ENCODE measurements around the gene NAP1L1.

Gene NAP1L1

DNA sequence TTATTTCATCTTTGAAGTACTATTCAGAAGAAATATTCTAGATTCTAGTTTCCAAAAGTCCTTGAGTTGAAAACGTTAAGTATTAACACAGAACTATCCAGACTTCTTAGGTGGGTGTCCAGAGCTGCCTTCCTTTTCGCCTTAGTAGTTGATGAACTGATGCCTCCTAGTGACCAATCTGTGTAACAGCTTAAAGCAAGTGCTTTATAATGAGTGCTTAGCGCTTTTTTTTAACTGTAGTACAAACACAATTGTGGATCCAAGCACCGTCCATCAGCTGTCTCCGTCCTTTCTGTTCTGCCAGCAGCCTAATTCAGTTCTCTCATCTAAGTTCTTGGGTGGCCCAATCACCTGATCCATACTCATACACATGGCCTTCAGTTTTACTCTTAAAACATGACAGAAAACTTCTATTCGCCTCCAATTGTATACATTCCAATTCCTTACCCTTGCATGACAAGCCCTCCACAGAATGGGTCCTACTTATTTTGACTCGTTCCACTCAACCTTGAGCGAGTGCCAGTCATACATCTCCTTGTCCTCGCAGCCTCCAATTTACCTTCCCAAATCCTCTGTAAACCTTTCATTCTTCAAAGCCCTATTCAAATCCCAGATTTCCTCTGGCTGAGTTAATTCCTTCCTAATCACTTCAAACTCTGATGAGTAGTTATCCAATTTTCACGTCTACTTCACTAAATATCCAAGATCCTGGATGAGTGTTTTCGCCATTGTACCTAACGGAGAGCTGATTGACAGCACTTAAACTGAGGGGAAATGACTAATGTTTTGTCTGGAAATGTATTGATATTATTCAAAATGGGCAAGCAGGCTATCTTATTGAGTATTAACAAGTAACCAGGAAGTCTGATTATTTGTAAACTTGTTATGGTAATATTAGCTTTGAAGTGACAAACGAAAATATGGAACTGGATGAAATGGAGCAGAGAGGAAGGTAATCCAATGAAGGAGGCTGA lies 47.1 kb downstream of the NAP1L1 start:
- peak; percentile 25 for DNase-seq

DNA sequence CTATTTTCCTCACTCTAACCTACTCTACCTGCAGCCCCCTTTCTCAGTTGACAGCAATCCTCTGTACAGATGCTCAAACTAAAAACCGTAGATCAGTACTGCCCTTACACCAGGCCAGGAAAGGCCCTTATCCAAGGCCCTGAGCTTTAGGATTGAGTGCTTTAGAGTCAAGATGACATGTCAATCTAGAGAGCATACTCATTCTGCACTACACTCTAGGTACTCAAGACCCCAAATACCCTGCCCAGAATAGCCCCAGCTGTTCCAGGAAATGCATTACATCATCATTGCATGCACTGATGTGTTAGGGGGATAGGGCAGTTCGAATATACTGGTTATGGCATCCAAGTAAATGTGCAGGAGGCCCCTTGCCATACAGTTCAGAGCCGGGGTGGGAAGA lies 49.4 kb downstream of the NAP1L1 start:
- DNase-seq, result no peak

DNA sequence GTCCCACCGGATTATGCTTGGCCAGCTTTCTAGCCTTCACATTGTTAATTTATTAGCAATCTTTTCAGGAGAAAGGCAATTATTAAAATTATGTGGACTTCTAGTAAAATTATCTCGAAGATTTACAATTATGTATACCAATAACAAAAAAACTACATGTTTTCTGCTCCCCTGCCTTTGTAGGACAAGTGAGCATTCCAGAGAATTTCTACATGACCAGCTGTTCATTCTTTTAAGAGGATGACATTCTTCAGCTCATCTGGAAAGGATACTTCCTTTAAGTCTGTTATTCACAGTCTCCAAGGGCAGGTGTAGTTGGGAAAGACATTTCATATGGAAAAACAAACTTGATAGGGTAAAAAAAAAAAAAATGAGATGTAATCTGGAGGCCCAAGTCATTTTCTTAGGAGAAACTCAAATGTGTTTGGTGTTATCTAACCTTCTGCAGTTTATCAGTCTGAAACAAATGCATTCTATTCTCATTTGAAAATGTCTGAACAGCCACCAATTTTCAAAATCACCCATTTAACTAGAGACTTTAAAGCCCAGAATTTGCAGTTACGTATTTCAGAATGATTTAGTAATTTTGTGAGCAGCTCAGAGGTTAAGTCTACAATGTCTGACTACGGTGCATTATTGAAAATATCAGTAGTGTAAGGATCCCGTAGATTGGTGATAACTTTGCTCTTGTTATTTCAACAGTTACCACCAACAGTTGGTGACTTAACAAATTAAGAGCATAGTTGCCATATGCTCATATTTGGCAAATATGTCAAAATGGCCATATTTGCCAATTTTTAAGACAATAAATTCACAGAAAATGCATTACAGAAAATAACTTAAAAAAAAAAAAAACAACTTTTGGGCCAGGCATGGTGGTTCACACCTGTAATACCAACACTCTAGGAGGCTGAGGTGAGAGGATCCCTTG lies 51.1 kb downstream of the NAP1L1 start:
- DNase-seq, result no peak

DNA sequence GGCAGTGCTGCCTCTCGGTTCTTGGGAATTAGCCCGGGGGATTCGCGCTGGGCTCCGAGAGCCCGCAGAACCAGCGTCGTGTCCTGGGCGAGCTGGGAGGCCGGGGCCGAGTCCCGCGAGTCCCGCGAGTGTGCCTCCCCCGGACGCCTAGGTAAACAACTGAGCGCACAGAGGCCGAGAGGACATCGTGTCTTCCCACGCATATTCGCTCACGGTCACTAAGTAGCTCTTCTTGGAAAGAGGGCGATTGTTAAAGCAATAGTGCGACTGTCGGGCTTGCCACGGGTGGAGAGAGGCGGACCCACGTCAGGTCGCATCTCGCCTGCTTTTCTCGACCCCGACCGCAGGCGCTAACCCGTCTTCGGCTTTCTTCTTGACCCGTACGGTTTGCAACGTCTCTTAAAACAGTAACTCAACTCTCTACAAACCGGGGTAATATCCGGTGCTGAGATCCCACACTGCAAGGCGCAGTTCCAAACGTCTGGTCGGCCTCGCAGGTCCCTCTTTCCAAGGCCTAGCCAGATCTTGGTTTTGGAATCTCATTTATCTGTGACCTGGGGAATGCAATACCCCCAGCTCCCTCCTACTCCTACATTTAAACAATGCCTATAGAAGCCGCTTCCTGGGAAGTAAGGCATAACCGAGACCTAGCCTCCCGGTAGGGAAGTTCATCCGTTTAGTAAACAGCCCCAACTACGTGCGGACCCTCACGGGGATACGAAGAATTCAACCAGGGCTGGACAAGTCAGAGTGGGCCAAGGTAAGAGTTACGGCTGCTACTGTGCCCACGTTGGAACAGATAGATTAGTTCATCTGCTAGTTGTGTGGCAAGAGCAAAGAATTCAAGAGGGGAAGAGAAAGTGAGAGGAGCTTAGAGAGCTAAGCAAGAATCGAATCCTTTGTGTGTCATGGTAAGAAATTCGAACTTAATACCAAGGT lies 52.2 kb downstream of the NAP1L1 start:
- DNase-seq, result peak; percentile 25

DNA sequence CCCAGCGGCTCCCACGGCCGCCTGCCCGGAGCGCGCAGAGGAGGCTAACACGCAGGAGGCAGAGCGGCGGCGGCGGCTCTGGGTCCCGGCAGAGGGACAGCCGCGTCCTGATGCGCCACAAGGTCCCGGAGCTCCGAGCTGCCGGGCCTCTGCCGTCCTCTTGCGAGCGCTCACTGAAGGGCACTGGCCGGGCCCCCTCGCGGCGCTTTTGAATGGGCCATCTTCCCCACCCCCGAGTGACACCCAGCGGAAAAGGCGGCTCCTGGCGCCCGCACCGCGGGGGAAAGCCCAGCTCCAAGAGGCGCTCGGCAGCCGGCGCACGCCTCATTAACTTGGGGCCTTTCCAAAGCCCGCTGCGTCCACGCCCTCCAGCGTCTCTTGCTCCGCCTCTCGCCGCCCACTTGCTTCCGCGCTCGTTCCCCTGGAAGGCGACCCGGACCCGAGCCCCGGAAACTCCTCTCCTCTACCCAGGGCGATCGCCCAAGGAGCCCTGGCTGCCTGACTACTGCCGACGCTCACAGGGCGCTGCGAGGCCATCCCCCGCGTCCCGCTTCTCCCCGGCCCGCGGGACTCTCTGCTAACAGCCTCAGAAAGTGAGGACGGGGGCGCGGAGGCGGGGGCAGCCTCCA lies 53.0 kb downstream of the NAP1L1 start, which contains the start of gene PHLDA1:
Gene PHLDA1, minus strand, starts transcription at position 363 of the 629 bp plus-strand sequence.
- peak; percentile 90 for DNase-seq

DNA sequence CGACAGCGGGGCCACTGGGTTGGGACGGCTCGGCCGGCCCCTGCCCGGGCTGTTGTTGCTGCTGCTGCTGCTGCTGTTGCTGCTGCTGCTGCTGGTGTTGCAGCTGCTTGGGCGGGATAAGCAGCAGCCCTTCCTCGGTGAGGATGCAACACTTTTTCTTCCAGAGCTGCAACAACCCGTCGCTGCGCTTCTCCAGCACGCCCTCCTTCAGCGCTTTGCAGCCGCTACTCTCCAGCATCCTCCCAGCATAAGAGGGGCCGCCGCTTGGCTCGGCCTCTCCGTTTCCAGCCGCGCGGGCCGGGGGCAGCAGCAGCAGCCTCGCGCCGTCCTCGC lies 53.4 kb downstream of the NAP1L1 start:
- DNase-seq, result no peak

DNA sequence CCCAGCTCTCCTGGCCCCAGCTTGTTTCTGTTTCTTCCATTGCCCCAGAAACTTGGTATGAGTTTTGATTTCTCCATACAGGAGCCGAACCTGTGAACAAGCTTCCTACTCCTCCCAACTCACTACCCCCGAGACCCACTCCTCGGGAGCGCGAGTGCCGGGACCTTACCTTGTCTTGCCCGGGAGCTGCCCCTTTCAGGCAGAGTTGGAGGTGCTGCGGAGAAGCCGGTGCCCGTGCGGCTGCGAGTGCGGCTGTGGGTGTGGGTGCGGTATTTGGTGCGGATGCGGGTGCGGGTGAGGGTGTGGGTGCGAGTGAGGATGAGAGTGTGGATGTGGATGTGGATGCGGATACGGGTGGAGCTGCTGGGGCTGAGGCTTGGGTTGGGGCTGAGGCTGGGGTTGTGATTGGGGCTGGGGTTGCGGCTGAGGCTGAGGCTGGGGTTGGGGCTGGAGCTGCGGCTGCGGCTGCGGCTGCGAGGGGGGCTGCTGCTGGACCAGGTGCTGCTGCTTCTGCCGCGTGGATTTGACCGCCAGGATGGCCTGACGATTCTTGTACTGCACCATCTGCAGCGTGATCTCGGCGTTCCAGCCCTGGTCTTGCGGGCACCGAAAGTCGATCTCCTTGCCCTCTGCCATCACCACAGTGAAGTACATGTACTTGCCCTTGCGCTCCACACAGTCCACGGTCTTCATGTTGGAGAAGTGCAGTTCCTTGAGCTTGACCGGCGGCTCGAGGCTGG lies 54.0 kb downstream of the NAP1L1 start:
- DNase-seq, result peak; percentile 47

DNA sequence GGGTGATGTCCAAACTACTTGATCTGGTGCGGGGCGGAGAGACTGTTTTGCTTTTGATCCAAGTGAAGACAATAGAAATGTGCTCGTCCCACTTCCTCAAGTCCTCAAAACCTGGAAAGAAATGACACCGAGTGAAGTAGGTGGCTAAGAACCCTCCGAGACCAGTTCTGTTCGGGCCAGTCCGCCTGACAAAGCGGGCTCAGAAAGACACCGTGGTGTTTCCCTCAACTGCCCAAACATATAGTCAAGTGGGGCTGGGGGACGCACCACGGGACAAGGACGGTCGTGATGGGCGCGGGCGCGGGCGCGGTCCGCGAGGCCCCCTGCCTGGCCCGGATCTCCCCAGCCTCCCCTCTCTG lies 54.5 kb downstream of the NAP1L1 start:
- DNase-seq, result peak; percentile 15

DNA sequence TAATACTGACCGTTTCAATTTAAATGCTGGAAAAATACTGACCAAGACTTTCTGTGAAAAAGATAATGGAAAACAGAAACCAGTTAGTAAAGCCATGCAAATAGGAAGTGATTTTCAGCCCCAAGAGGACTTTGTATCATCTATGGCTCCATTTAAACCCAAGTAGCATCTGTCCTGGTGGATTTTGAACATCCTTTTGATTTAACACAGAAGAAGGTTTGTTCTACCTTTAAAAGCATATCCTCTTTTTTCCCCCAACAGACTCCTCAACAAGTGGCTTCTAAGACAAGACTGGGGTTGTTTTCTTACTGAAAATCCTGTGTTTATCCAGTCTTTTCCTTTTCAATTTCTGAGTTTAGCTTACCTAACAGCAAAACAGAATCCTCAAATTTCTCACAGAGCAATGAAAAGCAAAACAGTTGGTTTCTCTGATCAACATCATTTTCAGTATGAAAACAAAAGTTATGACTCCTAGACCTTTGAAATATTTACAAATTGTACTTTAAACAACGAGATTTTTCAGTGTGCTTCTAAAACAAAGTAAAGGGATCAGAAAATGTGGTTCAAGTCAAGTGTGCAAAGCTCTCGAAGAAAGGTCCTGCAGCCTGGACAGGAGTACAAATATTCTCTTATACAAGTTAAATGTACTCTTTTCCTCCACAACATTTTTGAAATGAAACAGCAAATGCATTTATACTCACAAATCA lies 55.8 kb downstream of the NAP1L1 start:
- no peak for DNase-seq

DNA sequence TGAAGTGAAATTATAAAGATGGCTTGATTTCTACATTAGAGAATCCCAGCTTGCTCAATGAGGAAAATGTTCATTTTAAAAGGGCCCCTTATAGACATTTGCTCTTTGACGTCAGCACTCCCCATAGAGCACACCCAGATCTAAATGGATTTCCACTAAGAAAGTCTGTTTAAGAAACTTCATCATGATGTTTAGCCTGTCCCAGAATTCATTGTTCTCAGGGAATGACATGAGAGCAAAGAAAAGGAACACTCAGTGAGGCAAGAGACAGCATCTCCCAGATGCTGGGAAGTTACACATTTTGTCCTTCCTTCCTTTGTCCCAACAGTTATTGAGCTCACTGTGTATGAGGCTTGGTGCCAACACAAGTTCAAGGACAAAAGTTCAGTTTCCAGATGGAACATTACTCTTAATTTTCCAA lies 57.8 kb downstream of the NAP1L1 start:
- DNase-seq, result no peak

DNA sequence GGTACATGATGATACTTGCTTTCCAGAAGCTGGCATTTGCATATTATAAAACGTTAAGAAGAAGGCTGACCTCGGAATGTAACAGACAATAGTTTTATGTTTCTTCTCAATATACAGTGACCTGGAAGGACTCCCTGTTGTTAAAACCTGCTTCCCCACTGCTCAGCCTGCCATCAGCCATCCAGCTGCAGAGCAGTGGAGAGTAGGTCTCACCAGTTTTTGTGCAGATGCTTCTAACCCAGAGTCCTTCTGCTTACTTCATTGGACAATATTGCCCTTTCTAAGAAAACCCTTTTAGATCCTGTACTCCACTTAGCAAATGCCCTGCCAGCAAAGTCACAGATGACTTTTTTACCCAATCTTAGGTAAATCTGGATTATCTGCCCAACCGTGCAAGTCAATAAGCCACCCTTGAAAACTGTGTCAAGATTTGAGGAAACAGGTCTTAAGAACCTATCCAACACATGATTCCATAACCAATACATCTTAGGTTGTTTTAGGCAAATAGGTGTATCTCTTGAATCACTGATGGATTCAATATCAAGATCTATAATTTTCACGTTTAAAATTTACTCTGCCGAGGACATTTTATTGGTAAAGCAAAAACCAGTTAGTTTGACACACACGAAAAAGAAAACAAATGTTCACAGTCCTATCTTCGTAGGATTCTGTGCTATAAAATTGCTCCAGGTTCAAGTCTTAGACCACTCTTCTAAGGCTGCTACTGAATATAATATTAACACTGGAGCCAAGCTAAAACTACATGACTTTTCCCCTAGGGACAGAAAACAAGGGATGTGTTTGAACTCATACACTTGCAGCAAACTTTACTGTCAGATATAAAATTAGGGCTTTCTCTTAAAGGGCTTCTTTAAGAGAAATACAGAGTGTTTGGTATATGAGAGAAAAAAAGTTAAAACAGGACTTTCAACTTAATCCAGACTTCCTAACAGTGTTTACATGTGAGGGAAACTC lies 58.6 kb downstream of the NAP1L1 start:
- DNase-seq, result no peak

DNA sequence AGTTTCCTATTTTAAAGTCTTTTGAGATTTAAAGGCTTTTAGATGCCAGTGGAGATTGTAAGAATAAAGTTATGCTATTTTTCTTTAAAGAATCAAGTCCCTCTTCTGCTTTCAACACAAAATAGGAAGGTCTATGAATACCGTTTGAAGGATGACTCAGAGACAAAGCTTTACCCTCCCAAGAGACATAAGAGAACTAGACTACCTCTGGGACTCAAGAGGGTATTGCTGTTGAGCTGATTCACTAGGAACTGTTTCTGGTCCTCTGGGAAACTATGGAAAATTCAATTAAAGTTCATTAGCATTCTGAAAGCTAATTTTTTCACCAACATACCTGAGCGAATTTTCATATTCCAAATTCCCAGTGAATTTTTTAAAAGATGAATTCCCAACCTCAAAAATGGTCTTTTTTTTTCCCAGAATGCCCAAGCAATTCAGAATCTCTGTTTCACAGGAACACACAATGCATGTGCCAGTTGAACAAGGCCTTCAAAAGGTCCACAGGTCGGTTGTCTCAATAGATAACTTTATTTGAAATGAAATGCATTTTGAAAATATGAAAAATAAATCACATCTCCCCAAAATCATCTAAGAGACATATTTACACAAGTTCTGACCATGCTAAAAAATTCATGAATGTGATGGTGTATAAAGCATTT lies 59.4 kb downstream of the NAP1L1 start:
- no peak for DNase-seq

DNA sequence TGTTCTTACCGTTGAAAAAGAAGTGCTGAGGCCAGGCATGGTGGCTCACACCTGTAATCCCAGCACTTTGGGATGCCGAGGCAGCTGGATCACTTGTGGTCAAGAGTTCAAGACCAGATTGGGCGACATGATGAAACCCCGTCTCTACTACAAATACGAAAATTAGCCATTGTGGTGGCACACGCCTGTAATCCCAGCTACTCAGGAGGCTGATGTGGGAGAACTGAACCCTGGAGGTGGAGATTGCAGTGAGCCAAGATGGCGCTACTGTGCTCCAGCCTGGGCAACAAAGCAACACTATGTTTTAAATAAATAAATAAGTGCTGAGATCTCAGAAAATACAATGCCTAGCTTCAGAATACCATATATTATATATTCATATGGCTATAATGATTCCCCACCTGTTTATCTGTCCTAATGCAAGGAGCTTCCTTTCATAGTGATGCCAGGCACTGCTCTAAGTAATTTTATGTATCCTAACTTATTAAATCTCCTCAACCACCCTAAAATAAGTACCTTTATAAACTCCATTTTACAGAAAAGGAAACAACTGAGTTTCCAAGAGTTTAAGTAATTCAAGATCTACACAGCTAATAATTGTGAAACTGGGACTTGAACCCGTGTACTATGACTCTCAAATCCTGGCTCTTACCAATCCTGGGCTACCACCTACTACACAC lies 60.2 kb downstream of the NAP1L1 start:
- DNase-seq, result no peak

DNA sequence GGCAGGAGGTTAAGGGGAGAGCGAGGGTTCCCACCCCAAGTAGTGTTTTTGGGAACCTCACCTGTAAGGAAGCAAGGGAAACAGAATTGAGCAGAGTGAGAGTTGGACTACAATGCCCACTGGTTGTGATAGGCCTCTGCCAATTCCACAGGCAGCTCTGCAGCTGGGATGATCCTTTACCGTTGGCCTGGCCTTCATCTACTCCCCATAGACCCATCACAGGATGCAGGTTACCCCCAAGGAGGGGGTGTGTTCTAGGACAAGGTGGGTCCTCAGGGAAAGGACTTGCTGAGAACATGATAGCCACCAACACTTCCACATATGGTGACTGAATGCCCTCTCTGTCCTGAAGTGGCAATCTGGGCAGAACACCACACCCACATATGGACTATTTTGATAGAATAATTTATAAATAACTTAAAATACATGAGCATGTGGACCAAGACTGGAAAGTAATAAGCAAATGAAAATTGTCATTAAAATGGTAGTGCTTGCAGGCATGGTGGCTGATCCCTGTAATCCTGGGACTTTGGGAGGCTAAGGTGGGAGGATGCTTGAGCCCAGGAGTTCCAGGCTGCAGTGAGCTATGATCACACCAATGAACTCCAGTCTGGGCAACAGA lies 61.3 kb downstream of the NAP1L1 start:
- no peak for DNase-seq

DNA sequence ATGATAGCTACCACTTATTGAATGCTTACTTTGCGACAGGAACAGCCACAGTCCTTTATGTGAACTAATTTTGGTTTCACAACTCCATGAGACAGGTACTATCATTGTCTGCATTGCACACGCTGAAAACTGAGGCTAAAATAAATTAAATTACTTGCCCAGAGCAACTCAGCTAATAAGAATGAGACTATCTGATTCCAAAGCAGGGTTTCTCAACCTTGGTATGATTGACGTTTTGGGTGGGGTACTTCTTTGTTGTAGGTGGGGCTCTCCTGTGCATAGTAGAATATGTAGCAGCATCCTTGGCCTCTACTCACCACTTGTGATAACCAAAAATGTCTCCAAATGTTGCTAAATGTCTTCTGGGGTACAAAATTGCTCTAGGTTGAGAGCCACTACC lies 62.0 kb downstream of the NAP1L1 start:
- DNase-seq, result no peak

DNA sequence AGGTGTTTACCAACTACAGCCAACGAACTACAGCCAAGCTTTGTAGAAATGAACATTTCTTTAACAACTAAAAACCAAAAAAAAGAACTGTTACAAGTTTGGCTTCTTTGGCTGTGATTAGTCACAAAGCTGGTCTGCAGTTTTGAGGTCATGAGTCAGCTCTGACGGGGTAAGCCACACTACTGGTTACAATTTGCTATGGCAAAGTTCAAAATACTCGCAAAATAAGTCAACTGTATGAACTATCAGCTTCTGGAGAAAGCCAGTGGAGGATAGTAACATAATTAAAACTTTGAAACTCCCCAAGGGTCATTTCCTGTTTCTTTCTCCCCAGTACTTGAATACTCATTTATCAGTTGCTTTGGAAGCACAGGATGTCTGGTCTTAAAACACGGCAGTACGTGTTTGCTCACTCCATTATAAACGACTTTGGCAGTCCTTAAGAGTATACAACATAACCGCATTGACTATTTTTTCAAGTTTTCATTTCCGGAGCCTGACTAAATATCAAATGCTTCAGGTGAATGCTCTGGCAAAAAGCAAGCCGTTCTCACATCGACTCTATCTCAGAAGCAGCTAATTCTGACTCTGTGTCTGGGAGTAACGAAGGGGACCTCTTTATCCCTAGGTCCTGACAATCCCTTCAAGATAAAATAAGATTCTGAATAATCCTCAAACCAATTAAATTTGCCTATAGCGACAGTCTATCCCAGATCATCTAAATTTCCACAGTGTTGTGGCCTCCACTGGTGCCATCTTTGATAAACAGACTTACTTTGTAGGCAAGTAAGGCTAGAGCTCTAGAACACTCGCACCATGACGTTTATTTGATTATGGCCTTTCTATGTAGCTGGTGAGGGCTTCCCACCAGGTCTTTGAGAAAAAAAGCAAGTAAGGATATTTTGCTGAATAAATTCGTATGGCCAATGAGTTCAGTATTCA lies 63.5 kb downstream of the NAP1L1 start:
- DNase-seq, result peak; percentile 60

DNA sequence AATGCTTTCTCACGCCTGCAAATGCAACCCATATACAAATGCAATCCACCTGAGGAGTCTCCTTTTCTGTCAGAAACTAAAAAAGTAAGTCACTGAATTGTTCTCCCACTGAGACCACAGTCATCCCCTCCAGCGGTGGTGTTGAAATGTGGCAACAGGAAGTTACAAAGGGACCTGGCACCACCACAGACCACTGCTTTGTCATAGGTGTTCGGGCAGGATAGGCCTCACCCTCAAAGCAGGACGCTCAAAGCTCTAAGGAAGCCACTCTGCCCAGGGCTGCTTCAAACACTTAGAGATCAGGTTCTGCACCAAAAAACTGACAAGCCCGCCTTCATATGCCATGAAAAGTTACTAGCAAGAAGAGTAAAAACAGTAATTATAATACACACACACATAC lies 64.2 kb downstream of the NAP1L1 start:
- peak; percentile 76 for DNase-seq
